ENCODE measurements around the gene IGFLR1.

IGFLR1 gene

GRCh38 chr19:35734889-35735288 lies 7.4 kb downstream of the IGFLR1 start:
- DNase-seq (ENCODE audit: low read depth) = no peak
- no peak for TF ChIP-seq CTCF (IDR thresholded peaks at IDR 0.05; ENCODE audit: control insufficient read depth, insufficient read depth, low read depth, low read length, missing control alignments)
- no peak overlapping the region for H3K4me3 ChIP-seq (ENCODE audit: control insufficient read depth, low read depth, low read length)

GRCh38 chr19:35734273-35734672 lies 8.0 kb downstream of the IGFLR1 start:
- TF ChIP-seq CTCF (IDR thresholded peaks at IDR 0.05; ENCODE audit: control insufficient read depth, insufficient read depth, low read depth, low read length, missing control alignments) = no peak
- DNase-seq (ENCODE audit: low read depth) = no peak
- H3K4me3 ChIP-seq (ENCODE audit: control insufficient read depth, low read depth, low read length) = no peak overlapping the region

- TF ChIP-seq CTCF (IDR thresholded peaks at IDR 0.05; ENCODE audit: control insufficient read depth, insufficient read depth, low read depth, low read length, missing control alignments) = no peak
- no peak overlapping the region for H3K4me3 ChIP-seq (ENCODE audit: control insufficient read depth, low read depth, low read length)
- DNase-seq (ENCODE audit: low read depth) = no peak
Observed at GRCh38 chr19:35733180-35734125, 8.8 kb downstream of the IGFLR1 start.

- no peak for DNase-seq (ENCODE audit: low read depth)
- no peak overlapping the region for H3K4me3 ChIP-seq (ENCODE audit: control insufficient read depth, low read depth, low read length)
- no peak for TF ChIP-seq CTCF (IDR thresholded peaks at IDR 0.05; ENCODE audit: control insufficient read depth, insufficient read depth, low read depth, low read length, missing control alignments)
Observed at GRCh38 chr19:35732540-35733179, 9.6 kb downstream of the IGFLR1 start.

- no peak overlapping the region for H3K4me3 ChIP-seq (ENCODE audit: control insufficient read depth, low read depth, low read length)
- no peak for DNase-seq (ENCODE audit: low read depth)
Observed at GRCh38 chr19:35731779-35732405, 10.4 kb downstream of the IGFLR1 start.

More at GRCh38 chr19:35731779-35732405, 10.4 kb downstream of the IGFLR1 start:
- no peak for TF ChIP-seq CTCF (IDR thresholded peaks at IDR 0.05; ENCODE audit: control insufficient read depth, insufficient read depth, low read depth, low read length, missing control alignments)
